ENCODE data around the gene EPHA4. TPM values are rescaled to one million over a fixed set of nuclear protein-coding genes. Genes with fewer than 3 reads are reported as not detected.

EPHA4 gene
- polyA plus RNA-seq, 2 of the 4 experiments (the other 2 are of a cell fraction), result 0.54 to 1.1 TPM

- TF ChIP-seq MAX (IDR thresholded peaks at IDR 0.05) (no peak), HOXB5 (CRISPR knock-in tag; IDR thresholded peaks at IDR 0.05) (no peak), RNF2 (IDR thresholded peaks at IDR 0.05; ENCODE audit: borderline replicate concordance, low read depth) (no peak), CBX2 (IDR thresholded peaks at IDR 0.05; ENCODE audit: borderline replicate concordance, low read depth) (no peak), ZSCAN20 (CRISPR knock-in tag; IDR thresholded peaks at IDR 0.05) (no peak)
Observed at GRCh38 chr2:221574231-221574570, 2.1 kb upstream of the EPHA4 start (continued).

- H3K27ac ChIP-seq, result peak overlapping the region; percentile 43 to 81
- H3K9me3 ChIP-seq, result no peaks in the 10 kb centered on the region
- POLR2A ChIA-PET, result interaction anchor here (0.6 kb wide), 1 partner anchor 9 kb away, joined by 5 read pairs; no protein-coding TSS in a partner anchor
- WGBS (ENCODE audit: missing lambda C conversion rate), result under 1% methylated on average over 47 of the region's 63 CpGs
- peak overlapping the region; percentile 97 for H3K4me2 ChIP-seq
- FAIRE-seq (no peak), ATAC-seq (peak; percentile 76 to 90), DNase-seq (ENCODE audit: low read depth in 1 of 2, low spot score in 1 of 2) (peak; percentile 75 to 76)
- CTCF ChIA-PET, result interaction anchor here (0.5 to 3.8 kb wide), 28 partner anchors 9 to 1961 kb away, joined by 3 to 50 read pairs (median 3); no protein-coding TSS in a partner anchor
- H3K4me1 ChIP-seq, result 0 out of 3 replicates have a peak, but pooled peaks cover 4% of the 10 kb centered on the region
- H3K4me3 ChIP-seq, result peak overlapping the region; percentile 48
- TF ChIP-seq RFX5 (IDR thresholded peaks at IDR 0.05) (no peak), FOSB (CRISPR knock-in tag; IDR thresholded peaks at IDR 0.05) (no peak), NPAS2 (CRISPR knock-in tag; IDR thresholded peaks at IDR 0.05; ENCODE audit: borderline replicate concordance) (no peak), CBX2 (IDR thresholded peaks at IDR 0.05; ENCODE audit: borderline replicate concordance, low read depth) (no peak), HOXB5 (CRISPR knock-in tag; IDR thresholded peaks at IDR 0.05) (no peak), SREBF2 (IDR thresholded peaks at IDR 0.05) (no peak), JUN (IDR thresholded peaks at IDR 0.05) (no peak; a peak in 1 of 5 replicates), FOSL2 (IDR thresholded peaks at IDR 0.05) (no peak), FOSL2 (CRISPR knock-in tag; IDR thresholded peaks at IDR 0.05) (no peak), ESRRA (IDR thresholded peaks at IDR 0.05; ENCODE audit: borderline replicate concordance, low read length) (no peak), RNF2 (IDR thresholded peaks at IDR 0.05; ENCODE audit: borderline replicate concordance, low read depth) (no peak), MYC (IDR thresholded peaks at IDR 0.05; ENCODE audit: borderline replicate concordance, low read length) (no peak), CTCF (IDR thresholded peaks at IDR 0.05) (peak; percentile 86), KDM1A (IDR thresholded peaks at IDR 0.05; ENCODE audit: low read depth) (no peak), SMC3 (IDR thresholded peaks at IDR 0.05) (peak; percentile 92), POLR2AphosphoS2 (conservative IDR thresholded peaks at IDR 0.05; ENCODE audit: low read length) (no peak), RARB (CRISPR knock-in tag; IDR thresholded peaks at IDR 0.05) (no peak), RAD21 (conservative IDR thresholded peaks at IDR 0.05 in 1 of 2, IDR thresholded peaks at IDR 0.05 in 1 of 2) (peak; percentile 88 to 97), ZSCAN20 (CRISPR knock-in tag; IDR thresholded peaks at IDR 0.05) (no peak), EHF (CRISPR knock-in tag; IDR thresholded peaks at IDR 0.05) (no peak), KDM5A (IDR thresholded peaks at IDR 0.05) (peak; percentile 77), HOXB13 (CRISPR knock-in tag; IDR thresholded peaks at IDR 0.05; ENCODE audit: low read depth) (no peak), PBX3 (IDR thresholded peaks at IDR 0.05) (no peak), HEYL (CRISPR knock-in tag; IDR thresholded peaks at IDR 0.05) (no peak)
- TF ChIP-seq, protein P1, sequence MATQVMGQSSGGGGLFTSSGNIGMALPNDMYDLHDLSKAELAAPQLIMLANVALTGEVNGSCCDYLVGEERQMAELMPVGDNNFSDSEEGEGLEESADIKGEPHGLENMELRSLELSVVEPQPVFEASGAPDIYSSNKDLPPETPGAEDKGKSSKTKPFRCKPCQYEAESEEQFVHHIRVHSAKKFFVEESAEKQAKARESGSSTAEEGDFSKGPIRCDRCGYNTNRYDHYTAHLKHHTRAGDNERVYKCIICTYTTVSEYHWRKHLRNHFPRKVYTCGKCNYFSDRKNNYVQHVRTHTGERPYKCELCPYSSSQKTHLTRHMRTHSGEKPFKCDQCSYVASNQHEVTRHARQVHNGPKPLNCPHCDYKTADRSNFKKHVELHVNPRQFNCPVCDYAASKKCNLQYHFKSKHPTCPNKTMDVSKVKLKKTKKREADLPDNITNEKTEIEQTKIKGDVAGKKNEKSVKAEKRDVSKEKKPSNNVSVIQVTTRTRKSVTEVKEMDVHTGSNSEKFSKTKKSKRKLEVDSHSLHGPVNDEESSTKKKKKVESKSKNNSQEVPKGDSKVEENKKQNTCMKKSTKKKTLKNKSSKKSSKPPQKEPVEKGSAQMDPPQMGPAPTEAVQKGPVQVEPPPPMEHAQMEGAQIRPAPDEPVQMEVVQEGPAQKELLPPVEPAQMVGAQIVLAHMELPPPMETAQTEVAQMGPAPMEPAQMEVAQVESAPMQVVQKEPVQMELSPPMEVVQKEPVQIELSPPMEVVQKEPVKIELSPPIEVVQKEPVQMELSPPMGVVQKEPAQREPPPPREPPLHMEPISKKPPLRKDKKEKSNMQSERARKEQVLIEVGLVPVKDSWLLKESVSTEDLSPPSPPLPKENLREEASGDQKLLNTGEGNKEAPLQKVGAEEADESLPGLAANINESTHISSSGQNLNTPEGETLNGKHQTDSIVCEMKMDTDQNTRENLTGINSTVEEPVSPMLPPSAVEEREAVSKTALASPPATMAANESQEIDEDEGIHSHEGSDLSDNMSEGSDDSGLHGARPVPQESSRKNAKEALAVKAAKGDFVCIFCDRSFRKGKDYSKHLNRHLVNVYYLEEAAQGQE (IDR thresholded peaks at IDR 0.05), result no peak
- TF ChIP-seq, protein P2, sequence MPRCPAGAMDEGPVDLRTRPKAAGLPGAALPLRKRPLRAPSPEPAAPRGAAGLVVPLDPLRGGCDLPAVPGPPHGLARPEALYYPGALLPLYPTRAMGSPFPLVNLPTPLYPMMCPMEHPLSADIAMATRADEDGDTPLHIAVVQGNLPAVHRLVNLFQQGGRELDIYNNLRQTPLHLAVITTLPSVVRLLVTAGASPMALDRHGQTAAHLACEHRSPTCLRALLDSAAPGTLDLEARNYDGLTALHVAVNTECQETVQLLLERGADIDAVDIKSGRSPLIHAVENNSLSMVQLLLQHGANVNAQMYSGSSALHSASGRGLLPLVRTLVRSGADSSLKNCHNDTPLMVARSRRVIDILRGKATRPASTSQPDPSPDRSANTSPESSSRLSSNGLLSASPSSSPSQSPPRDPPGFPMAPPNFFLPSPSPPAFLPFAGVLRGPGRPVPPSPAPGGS (IDR thresholded peaks at IDR 0.05), result no peak
Observed at GRCh38 chr2:221573430-221574230, 1.5 kb upstream of the EPHA4 start.
